A549 (cell line): ENCODE data around the gene FEM1A. TPM values are rescaled to one million over a fixed set of nuclear protein-coding genes. Genes with fewer than 3 reads are reported as not detected.

Experiments
- ATAC-seq, 2 experiments: fragments of 200-7000 bp in 1 of 2; fragments of >200 bp in 1 of 2; cut with Nextera tagmentation in 1 of 2; cut with Tn5 transposase in 1 of 2; 3 replicates each; pipeline versions ENCODE4 v1.8.0 to v1.9.1; 2018 to 2020; ENCODE audit warnings: mild to moderate bottlenecking in 1 of 2, moderate library complexity in 1 of 2
- CTCF ChIA-PET: fragments of 300-600 bp; sonication (Branson Sonifier 250); formaldehyde crosslinking; extraction: SDS; loops from one replicate; lab custom pipeline; 2021; ENCODE audit warnings: antibody characterized with exemption, inconsistent platforms; lab: Yijun Ruan, JAX
- POLR2A ChIA-PET: fragments of 350-600 bp; formaldehyde crosslinking; extraction: SDS; loops from one replicate; lab custom pipeline; 2021; ENCODE audit warnings: antibody characterized with exemption, inconsistent platforms; lab: Yijun Ruan, JAX
- DNase-seq, 2 experiments: peaks; one replicate each; pipeline versions ENCODE4 v3.0.0 to v3.0.0-alpha.2; 2011 to 2016; ENCODE audit warnings: low read depth in 1 of 2, low spot score in 1 of 2
- FAIRE-seq: peaks from 2 replicates; lab custom pipeline; 2011; peaks lifted over from hg19 to GRCh38; lab: Jason Lieb, UNC
- H3K27ac ChIP-seq, 2 experiments: fragments of >200 bp; sonication (Bioruptor Twin); formaldehyde crosslinking; 3 replicates each; pipeline ENCODE4 v1.5.1; 2016 to 2017
- H3K4me1 ChIP-seq: fragments of >200 bp; sonication (Bioruptor Twin); formaldehyde crosslinking; 3 replicates; pipeline ENCODE4 v1.6.1; 2016
- H3K4me2 ChIP-seq: fragments of >200 bp; sonication (Bioruptor Twin); formaldehyde crosslinking; 3 replicates; pipeline ENCODE4 v1.6.1; 2016
- H3K4me3 ChIP-seq: fragments of >200 bp; sonication (Bioruptor Twin); formaldehyde crosslinking; 3 replicates; pipeline ENCODE4 v1.5.1; 2016
- H3K9me3 ChIP-seq: fragments of >200 bp; sonication (Bioruptor Twin); formaldehyde crosslinking; 3 replicates; pipeline ENCODE4 v1.6.1; 2016
- CBX2 ChIP-seq: fragments of 200-600 bp; sonication (generic); IDR thresholded peaks from 2 replicates; pipeline ENCODE4 v1.6.1; 2016; ENCODE audit warnings: low read depth, mild to moderate bottlenecking, borderline replicate concordance
- CBX8 ChIP-seq: fragments of 200-600 bp; sonication (generic); IDR thresholded peaks from 2 replicates; pipeline ENCODE4 v1.6.1; 2016
- EHMT2 ChIP-seq: fragments of 200-600 bp; sonication (generic); IDR thresholded peaks from 2 replicates; pipeline ENCODE4 v1.6.1; 2016; ENCODE audit warnings: antibody characterized with exemption, low read depth, mild to moderate bottlenecking, moderate library complexity
- FOSB ChIP-seq: fragments of 250-450 bp; sonication (Bioruptor Pico); IDR thresholded peaks from 2 replicates; pipeline ENCODE4 v1.5.0; 2020; ENCODE audit warnings: mild to moderate bottlenecking, moderate library complexity
- HOXB5 ChIP-seq: fragments of 250-450 bp; sonication (Bioruptor Pico); IDR thresholded peaks from 2 replicates; pipeline ENCODE4 v1.5.0; 2020; ENCODE audit warnings: mild to moderate bottlenecking, moderate library complexity
- JUN ChIP-seq, 2 experiments: fragments of >200 bp; sonication (Bioruptor Twin); formaldehyde crosslinking; IDR thresholded peaks; 2 replicates in 1 of 2; 3 replicates in 1 of 2; pipeline ENCODE4 v1.6.1; 2016 to 2017
- JUNB ChIP-seq: fragments of >200 bp; sonication (Bioruptor Twin); formaldehyde crosslinking; IDR thresholded peaks from 2 replicates; pipeline ENCODE4 v1.6.1; 2016
- KDM1A ChIP-seq: fragments of 200-600 bp; sonication (generic); IDR thresholded peaks from 2 replicates; pipeline ENCODE4 v1.6.1; 2016; ENCODE audit warnings: low read depth, mild to moderate bottlenecking
- KDM5A ChIP-seq: fragments of 200-600 bp; sonication (generic); IDR thresholded peaks from 2 replicates; pipeline ENCODE4 v1.6.1; 2016; ENCODE audit warnings: antibody characterized with exemption, mild to moderate bottlenecking
- NFE2L2 ChIP-seq: fragments of 150-350 bp; conservative IDR thresholded peaks from 2 replicates; pipeline ENCODE4 v1.6.1; 2014; ENCODE audit warnings: low read length
- POLR2A ChIP-seq: IDR thresholded peaks from 2 replicates; pipeline ENCODE4 v1.6.1; 2012; ENCODE audit warnings: mild to moderate bottlenecking, low read length
- RFX5 ChIP-seq: fragments of 450-650 bp; IDR thresholded peaks from 2 replicates; pipeline ENCODE4 v1.7.1; 2014; ENCODE audit warnings: antibody characterized with exemption, mild to moderate bottlenecking, moderate library complexity
- TP53 ChIP-seq: fragments of 250-450 bp; sonication (Bioruptor Pico); IDR thresholded peaks from 2 replicates; pipeline ENCODE4 v1.5.0; 2021; ENCODE audit warnings: mild to moderate bottlenecking, moderate library complexity
- ZNF302 ChIP-seq: fragments of 250-450 bp; sonication (Bioruptor Pico); IDR thresholded peaks from 2 replicates; pipeline ENCODE4 v1.9.0; 2021; ENCODE audit warnings: inconsistent platforms, mild to moderate bottlenecking, moderate library complexity
- ZSCAN20 ChIP-seq: fragments of 250-450 bp; sonication (Bioruptor Pico); IDR thresholded peaks from 2 replicates; pipeline ENCODE4 v1.8.0; 2022; ENCODE audit warnings: mild to moderate bottlenecking, moderate library complexity
- WGBS: methylation state at CpG from one replicate; pipeline ENCODE4 v1.1.6; 2017; ENCODE audit errors: missing lambda C conversion rate; 5-methylcytosine and 5-hydroxymethylcytosine counted together
- polyA plus RNA-seq, 4 experiments: library from polyadenylated mRNA; depleted of rRNA in 3 of 4; stranded (reverse); fragments of >200 nt; fragmentation: RNase III in 1 of 4; extraction: RNeasy Plus Mini Kit Qiagen cat#74134 plus additional on column Dnase treatment in 1 of 4; gene quantifications; 2 replicates in 3 of 4; 3 replicates in 1 of 4; pipeline ENCODE4 v1.2.3, GENCODE V29; 2011 to 2017
- TF ChIP-seq, protein P1 (sequence below): fragments of 250-450 bp; sonication (Bioruptor Pico); IDR thresholded peaks from 2 replicates; pipeline ENCODE4 v1.5.0; 2020; ENCODE audit warnings: low read depth, mild to moderate bottlenecking, moderate library complexity
- TF ChIP-seq, protein P2 (sequence below): fragments of >200 bp; sonication (Bioruptor Twin); formaldehyde crosslinking; IDR thresholded peaks from 3 replicates; pipeline ENCODE4 v1.5.1; 2016
- TF ChIP-seq, protein P3 (sequence below): IDR thresholded peaks from 2 replicates; pipeline ENCODE4 v1.6.1; 2012
- TF ChIP-seq, protein P4 (sequence below): fragments of >200 bp; sonication (Bioruptor Twin); formaldehyde crosslinking; IDR thresholded peaks from 2 replicates; pipeline ENCODE4 v1.6.1; 2016

Gene FEM1A
- polyA plus RNA-seq, 2 of the 4 experiments (the other 2 are of a cell fraction) = 3.2 to 4.1 TPM

DNA sequence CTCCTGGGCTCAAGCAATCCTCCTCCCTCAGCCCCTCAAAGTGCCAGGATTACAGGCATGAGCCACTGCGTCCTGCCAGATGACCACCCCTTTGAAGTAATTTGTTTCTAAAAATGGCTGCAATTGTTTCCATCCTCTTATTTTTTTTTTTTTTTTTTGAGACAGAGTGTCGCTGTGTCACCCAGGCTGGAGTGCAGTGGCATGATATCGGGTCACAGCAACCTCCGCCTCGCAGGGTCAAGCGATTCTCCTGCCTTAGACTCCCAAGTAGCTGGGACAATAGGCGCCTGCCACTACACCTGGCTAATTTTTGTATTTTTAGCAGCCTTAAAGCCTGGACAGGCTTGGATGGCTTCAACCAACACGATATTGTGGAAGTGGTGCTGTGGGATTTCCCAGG lies 45.5 kb upstream of the FEM1A start (continued):
- TF ChIP-seq JUN (IDR thresholded peaks at IDR 0.05) (no peak), EHMT2 (no peak)

GRCh38 chr19:4748185-4748584 lies 43.3 kb upstream of the FEM1A start:
- Histone ChIP-seq H3K9me3 (no peaks in the 10 kb centered on the region), H3K4me1 (peaks cover 10% of the 10 kb centered on the region; the same call in 2 of the 3 replicates), H3K27ac (no peak overlapping the region), H3K4me2 (no peak overlapping the region), H3K4me3 (no peak overlapping the region)
- FAIRE-seq (no peak), ATAC-seq (no peak), DNase-seq (no peak)
- POLR2A ChIA-PET = no interaction called here
- CTCF ChIA-PET = interaction anchor here (2.4 to 4.8 kb wide), 2 partner anchors 15 to 42 kb away, joined by 9 to 17 read pairs; partner anchors contain the start of gene FEM1A
- no peak for TF ChIP-seq RFX5
- TF ChIP-seq TP53 (CRISPR knock-in tag) = no peak
- no peak for TF ChIP-seq CBX8
- TF ChIP-seq CBX2 = no peak
- TF ChIP-seq, protein P1, sequence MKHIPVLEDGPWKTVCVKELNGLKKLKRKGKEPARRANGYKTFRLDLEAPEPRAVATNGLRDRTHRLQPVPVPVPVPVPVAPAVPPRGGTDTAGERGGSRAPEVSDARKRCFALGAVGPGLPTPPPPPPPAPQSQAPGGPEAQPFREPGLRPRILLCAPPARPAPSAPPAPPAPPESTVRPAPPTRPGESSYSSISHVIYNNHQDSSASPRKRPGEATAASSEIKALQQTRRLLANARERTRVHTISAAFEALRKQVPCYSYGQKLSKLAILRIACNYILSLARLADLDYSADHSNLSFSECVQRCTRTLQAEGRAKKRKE (CRISPR knock-in tag) = no peak
- TF ChIP-seq, protein P2, sequence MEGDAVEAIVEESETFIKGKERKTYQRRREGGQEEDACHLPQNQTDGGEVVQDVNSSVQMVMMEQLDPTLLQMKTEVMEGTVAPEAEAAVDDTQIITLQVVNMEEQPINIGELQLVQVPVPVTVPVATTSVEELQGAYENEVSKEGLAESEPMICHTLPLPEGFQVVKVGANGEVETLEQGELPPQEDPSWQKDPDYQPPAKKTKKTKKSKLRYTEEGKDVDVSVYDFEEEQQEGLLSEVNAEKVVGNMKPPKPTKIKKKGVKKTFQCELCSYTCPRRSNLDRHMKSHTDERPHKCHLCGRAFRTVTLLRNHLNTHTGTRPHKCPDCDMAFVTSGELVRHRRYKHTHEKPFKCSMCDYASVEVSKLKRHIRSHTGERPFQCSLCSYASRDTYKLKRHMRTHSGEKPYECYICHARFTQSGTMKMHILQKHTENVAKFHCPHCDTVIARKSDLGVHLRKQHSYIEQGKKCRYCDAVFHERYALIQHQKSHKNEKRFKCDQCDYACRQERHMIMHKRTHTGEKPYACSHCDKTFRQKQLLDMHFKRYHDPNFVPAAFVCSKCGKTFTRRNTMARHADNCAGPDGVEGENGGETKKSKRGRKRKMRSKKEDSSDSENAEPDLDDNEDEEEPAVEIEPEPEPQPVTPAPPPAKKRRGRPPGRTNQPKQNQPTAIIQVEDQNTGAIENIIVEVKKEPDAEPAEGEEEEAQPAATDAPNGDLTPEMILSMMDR = no peak
- no peak for TF ChIP-seq POLR2A
- WGBS = 32% methylated on average over 11 of the region's 11 CpGs

DNA sequence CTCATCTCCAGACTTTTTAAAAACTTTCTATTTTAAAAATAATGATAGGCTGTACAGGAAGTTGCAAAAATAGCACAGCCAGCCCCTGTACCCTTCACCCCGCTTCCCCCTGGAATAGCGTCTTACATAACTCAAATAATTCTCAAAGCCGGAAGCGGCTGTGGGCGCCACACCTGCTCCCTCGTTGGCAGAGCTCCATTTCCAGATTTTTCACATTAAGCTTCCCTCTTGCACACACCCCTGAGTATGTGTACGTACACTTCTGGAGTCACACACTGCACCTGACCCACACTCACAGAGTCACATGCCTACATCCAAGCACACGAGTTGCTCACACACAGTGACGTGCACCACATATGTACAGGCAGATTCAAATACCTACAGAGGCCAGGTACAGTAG lies 42.9 kb upstream of the FEM1A start:
- Histone ChIP-seq H3K9me3 (no peaks in the 10 kb centered on the region), H3K4me1 (peaks cover 10% of the 10 kb centered on the region; the same call in 2 of the 3 replicates), H3K4me2 (no peak overlapping the region), H3K27ac (no peak overlapping the region), H3K4me3 (no peak overlapping the region)
- no peak for TF ChIP-seq NFE2L2
- TF ChIP-seq JUNB = no peak
- no peak for TF ChIP-seq KDM1A
- TF ChIP-seq ZSCAN20 (CRISPR knock-in tag) = no peak
- TF ChIP-seq FOSB = no peak
- no peak for TF ChIP-seq CBX8
- no peak for TF ChIP-seq ZNF302 (CRISPR knock-in tag)
- TF ChIP-seq, protein P3, sequence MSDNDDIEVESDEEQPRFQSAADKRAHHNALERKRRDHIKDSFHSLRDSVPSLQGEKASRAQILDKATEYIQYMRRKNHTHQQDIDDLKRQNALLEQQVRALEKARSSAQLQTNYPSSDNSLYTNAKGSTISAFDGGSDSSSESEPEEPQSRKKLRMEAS = no peak
- TF ChIP-seq HOXB5 (CRISPR knock-in tag) = no peak
- TF ChIP-seq, protein P4, sequence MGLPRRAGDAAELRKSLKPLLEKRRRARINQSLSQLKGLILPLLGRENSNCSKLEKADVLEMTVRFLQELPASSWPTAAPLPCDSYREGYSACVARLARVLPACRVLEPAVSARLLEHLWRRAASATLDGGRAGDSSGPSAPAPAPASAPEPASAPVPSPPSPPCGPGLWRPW = no peak
- TF ChIP-seq, protein P1 (CRISPR knock-in tag) = no peak
- TF ChIP-seq KDM5A = no peak
- ChIA-PET POLR2A (no interaction called here), CTCF (interaction anchor here (2.2 kb wide), 1 partner anchor 43 kb away, joined by 9 read pairs; the partner anchor contains the start of gene FEM1A)
- ATAC-seq = no peak
- DNase-seq = no peak
- WGBS = 44% methylated on average over 9 of the region's 9 CpGs
- no peak for FAIRE-seq
